ENCODE measurements around the gene ATP6V1C2. TPM values are rescaled to one million over a fixed set of nuclear protein-coding genes. Genes with fewer than 3 reads are reported as not detected.

The ATP6V1C2 gene
- total RNA-seq, 1 donor from 2014 or later = 1.6 TPM

DNA sequence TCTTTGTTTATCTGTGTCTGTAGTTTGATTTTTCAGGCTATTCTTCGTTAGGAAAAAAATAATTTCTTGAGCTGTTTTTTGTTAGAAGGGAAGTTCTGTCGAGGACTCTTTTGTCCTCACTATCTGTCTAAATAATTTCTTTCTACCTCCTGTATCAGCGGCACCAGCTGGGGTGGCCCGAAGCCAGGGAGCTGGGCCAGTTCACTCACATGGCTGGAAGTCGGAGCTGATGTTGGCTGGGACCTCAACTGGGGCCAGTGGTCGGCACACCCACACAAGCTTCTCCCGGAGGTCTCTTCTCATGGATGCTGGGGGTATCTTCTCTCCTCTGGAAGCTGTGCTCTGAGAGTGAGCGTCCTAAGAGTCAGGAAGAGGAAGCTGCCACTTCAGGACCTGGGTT is 99.1 kb downstream of the ATP6V1C2 start:
- intact Hi-C loops (cut with DNase I) = no loop called here
- DNase-seq = peak; percentile 71
- peak; percentile 55 for ATAC-seq (ENCODE audit: poor library complexity)

DNA sequence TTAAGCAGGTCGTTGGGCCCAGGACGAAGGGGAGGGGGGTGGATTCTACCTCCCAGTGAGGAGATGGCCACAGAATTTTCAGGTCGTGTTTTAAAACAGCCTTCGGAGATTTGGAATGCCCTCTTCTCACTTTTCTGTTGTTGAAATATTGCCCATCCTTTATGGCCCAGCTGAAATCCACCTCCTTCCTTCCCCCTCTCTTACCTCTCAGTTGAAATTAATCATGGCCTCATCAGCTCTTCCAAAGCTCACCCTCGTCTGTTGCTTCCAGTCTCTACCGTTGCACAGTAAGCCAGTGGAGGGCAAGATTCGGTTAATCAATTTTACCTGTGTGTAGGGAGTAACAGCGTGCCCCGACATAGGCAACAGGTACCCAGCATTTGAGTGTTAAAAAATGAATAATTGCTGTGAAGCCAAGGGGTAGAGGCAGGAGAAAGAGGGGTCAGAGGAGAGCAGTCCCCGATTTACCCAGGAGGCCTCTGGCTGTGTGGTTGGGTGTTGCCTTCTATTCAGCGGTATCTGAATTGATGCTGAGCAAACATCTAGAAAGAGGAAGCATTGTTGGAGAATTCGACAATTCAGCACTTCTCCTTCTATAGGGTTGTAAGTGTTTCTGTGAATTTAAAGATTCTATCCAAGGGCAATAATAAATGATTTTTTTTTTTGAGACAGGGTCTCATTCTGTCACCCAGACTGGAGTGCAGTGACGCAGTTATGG is 99.7 kb downstream of the ATP6V1C2 start:
- DNase-seq (no peak), ATAC-seq (ENCODE audit: poor library complexity) (peak; percentile 58)
- intact Hi-C loops (cut with DNase I) = no loop called here

DNA sequence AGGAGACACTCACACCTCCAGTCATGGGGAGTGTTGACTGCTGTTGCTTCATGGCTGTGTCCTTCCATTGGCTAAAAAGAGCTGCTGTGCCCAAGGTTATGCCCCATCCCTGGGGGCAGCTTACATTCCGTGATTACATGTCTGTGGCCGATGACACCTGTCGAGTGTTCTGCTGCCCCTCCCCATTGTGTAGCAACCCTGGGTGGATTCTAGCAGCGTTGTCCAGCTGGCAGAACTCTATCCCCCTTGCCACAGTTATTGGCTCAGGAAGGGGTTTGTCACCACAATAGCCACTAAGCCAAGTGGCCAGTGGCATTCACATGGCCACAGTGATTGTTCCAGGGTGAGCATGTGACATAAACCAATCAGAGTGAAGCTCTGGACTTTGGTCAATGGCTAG is 102.8 kb downstream of the ATP6V1C2 start:
- DNase-seq (no peak), ATAC-seq (ENCODE audit: poor library complexity) (no peak)
- intact Hi-C loops (cut with DNase I) = no loop called here

DNA sequence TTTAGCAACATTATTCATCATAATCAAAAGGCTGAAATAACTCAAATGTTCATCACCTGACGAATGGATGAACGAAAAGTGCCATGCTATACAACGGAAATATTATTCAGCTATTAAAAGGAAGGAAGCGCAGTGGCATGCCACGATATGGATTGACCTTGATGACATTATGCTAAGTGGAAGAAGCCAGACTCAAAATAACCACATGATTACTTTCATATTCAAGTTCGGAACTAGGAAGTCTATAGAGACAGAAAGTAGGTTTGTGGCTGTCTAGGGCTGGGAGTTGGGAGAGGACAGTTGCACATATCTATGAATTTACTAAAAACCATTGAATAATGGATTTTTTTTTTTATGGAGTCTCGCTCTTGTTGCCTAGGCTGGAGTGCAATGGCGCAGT is 104.6 kb downstream of the ATP6V1C2 start:
- DNase-seq (no peak), ATAC-seq (ENCODE audit: poor library complexity) (peak; percentile 21)
- intact Hi-C loops (cut with DNase I) = no loop called here

DNA sequence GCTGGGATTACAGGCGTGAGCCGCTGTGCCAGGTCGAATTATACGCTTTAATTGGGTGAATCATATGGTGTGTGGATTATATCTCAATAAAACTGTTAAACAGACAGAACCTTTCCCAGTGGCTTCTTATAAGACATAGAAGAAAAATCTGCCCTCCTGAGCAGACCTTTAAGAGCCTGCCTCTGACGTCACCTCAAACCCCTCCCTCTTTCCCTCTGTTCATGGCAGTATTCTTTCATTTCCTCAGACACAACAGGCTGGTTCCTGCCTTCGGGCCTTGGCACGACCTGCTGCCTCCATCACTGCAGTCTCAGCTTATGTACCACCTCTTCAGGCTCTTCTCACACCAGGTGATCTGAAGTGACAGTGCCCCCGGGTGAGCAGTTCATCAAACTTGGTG is 105.2 kb downstream of the ATP6V1C2 start:
- no peak for DNase-seq
- intact Hi-C loops (cut with DNase I) = no loop called here
- no peak for ATAC-seq (ENCODE audit: poor library complexity)

DNA sequence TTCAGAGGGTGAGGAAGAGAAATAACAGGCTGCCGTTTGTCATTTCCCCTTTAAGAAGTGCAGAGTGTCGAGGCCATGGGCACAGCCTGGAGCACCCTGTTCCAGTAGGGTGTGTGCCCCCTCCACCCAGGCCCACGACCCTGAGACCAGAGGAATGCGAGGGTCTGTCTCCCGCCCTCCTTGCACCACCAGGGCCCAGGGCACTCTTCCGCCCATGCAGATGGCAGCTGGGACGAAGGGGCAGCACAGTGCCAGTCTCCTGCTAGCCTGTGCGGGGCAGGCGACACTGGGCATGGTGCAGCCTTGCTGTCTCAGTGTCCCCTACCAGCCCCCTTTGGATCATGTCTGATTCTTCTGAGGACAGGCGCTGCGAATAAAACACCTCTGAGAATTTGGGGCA is 106.9 kb downstream of the ATP6V1C2 start:
- ATAC-seq (ENCODE audit: poor library complexity) (no peak), DNase-seq (no peak)
- intact Hi-C loops (cut with DNase I) = no loop called here

DNA sequence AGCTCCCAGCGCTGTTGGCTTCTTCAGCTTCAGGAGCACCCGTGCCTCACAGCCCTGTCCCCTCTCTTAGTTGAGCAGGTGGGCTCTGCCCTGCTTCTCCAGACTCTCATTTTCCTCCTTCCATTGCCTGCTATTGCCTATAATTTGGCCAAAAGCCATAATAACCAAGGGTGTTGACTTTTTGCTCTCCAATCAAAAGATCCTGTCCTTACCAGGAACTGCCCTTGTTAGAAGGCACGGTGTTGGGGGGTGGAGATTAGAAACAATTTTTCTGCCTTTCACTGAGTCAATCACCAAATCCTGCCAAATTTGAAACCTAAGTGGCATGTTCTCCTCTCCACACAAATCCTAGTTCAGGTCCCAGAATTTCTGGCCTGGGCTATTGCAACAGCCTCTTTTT is 107.9 kb downstream of the ATP6V1C2 start:
- no peak for DNase-seq
- ATAC-seq (ENCODE audit: poor library complexity) = no peak

DNA sequence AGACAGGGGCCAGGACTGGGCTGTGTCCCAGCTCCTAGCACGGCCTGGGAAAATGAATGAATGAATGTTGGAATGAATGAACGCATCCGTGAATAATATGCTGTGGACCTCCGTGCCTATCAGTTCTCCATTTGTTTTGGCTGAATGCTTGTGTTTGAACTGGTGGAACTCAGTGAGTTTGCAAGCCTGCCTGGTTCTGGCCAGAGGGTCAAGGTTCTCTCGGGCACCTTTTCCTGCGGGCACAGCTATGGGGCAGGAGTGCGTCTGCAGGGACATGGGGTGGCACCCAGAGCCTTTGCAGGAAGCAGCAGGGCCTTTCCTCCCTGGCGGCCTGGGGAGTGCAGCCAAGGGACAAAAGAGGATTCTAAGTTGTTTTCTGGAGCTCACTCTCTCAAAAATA is 108.8 kb downstream of the ATP6V1C2 start:
- no peak for ATAC-seq (ENCODE audit: poor library complexity)
- intact Hi-C loops (cut with DNase I) = no loop called here
- no peak for DNase-seq

More for the DNA sequence above, 107.9 kb downstream of the ATP6V1C2 start:
- intact Hi-C loops (cut with DNase I) = no loop called here

DNA sequence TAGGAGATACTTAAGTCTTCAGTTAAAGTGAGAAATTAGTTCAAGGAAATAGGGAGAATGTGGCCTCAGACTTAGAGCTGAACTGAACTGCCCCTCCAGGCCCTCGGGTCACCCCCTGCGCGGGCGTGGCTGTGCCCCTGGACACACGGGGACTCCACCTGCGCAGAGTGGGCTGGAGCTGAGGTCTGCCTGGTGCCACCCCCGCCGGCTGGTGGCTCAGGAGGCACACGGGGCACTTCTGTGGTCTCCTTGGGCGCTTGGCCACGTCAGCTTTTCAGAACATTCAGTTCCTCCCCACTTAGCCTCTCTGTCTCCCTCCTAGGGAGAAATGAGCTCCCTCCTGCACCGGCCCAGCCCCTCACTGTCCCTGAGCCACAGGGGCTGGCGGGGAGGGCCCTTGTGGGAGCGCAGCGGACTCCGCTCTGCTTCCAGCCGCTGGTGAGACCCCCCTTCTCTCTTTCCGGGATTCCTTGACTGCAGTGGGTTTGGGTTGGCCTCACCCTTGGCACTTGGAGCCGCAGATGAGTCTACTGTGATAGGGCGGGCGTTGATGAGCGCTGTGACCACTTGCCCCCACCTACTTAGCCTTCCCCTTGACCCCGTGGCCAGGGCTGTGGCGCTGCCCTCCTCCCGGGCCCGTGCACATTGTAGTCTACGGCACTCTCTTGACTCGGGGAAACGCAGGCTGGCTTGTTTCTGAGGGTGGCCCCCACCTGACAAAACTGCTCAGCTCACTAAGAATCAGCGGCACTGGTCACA is 109.4 kb downstream of the ATP6V1C2 start:
- no peak for ATAC-seq (ENCODE audit: poor library complexity)
- DNase-seq = no peak
- intact Hi-C loops (cut with DNase I) = no loop called here

DNA sequence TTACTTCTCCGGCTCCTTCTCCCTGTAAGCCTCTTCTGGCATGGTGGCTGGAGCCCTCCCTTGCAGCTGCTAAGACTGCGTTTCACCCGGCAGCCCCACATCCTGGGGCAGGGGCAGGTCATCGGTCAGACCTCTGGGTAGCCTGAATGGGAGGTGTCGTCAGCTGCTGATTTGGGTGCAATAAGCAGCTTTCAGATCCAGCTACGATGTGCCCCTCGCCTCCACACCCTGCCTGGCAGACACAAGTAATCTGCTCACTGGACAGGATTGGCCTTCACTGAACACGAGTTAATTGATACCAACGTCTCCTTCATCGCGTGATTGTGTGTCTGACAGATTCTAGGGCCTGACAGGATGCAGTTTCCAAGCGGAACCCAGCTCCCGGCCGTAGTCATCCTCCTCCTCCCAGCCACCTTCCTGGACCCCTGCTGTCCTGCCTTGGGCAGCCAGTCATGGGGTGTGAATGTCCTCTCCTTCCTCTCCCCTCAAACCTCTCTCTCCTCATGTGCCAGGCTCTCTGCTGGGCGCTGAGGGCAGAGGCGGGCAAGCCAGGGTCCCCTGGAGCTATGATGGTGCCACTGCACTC is 110.1 kb downstream of the ATP6V1C2 start:
- ATAC-seq (ENCODE audit: poor library complexity) (no peak), DNase-seq (no peak)
- intact Hi-C loops (cut with DNase I) = no loop called here

DNA sequence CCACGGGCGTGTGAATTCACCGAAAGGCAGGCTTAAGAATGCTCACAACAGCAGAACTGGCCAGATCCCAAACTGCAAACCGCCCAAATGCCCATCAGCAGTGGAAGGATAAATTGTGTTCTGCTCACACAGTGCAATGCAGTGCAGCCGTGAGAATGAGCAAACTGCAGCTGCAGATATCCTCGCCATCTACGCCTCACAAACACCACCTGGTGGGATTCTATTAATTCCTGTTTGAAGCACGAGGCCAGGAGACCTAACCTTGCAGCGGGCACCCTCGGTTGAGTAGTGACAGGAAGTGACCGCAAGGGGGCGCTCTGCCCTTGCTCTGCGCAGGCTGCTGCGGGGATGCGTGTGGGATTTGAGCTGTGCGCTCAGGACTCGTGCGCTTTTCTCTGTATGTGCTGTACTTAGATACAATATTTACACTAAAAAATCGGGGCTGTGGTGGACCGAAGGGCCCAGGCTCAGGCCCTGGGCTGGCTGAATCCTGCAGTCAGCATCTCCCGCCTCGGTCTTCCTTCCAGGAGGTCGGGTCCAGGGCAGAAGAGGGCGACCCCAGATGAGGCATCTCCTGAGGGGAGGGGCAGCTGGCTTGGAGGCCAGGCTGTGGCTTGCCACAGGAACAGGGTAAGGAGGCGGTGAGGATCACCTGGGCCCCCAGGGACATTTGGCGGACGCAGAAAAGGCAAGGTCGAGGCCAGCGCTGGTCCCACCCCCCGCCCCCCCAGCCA is 110.9 kb downstream of the ATP6V1C2 start:
- peak; percentile 89 for ATAC-seq (ENCODE audit: poor library complexity)
- intact Hi-C loops (cut with DNase I) = loop anchor here (2.0 kb wide), 1 partner anchor 292 kb away; no protein-coding TSS in a partner anchor

DNA sequence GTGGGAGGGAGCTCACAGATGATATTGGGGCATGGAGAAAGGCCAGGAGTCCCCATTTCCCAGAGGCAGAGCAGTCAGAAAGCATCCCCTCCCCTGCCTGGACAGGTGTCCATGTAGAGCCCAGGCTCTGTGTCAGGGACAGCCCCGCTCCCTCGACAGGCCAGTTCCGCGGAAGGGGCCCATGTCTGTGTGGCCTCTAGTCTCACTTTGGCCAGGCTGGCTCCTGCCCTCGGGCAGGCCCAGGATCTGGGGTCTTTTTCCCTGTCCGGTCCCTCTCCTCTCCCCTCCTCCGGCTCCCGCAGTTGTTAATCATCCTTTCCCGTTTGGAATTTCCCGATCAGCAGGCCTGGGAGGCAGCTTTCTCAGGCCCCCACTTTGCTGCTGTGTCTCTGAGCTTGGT is 111.6 kb downstream of the ATP6V1C2 start:
- no peak for ATAC-seq (ENCODE audit: poor library complexity)
- intact Hi-C loops (cut with DNase I) = loop anchor here (2.0 kb wide), 1 partner anchor 292 kb away; no protein-coding TSS in a partner anchor
- no peak for DNase-seq

More for the DNA sequence above, 110.9 kb downstream of the ATP6V1C2 start:
- peak; percentile 87 for DNase-seq

DNA sequence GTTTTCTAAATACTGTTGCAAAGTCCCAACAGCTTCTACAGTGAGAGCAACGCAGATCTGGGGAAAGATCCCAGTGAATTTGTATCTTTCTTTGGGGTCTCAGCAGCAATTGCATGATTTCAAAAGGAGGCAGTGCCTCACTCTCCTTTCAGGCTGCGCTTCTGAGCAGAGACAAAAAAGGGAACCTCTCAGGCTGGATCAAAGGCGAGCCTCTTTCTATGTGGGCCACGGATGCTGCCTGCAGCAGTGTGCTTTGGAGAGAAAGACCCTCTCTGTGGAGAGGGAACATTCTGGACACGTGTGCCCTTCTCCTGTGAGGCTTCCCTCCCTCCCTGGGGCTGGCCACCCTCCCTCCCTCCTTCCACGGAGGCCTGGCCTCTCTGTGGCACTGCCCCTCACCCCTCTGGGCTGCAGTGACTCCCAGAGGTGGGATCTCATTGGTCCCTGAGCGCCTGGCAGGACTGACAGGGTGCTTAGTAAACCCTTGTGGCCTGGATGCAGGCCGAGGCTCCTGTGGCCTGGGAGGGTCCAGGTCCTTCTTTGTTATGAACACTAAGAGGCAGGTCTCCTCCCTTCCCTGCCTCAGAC is 112.7 kb downstream of the ATP6V1C2 start:
- ATAC-seq (ENCODE audit: poor library complexity) (no peak), DNase-seq (no peak)
- intact Hi-C loops (cut with DNase I) = no loop called here

Other genes with a start within 250 kb of the ATP6V1C2 start
- 17.9 TPM for gene NOL10, start 31.7 kb upstream of the ATP6V1C2 start, total RNA-seq
- 111 TPM for gene PDIA6, start 91.2 kb downstream of the ATP6V1C2 start, total RNA-seq
- gene KCNF1, start 190.3 kb downstream of the ATP6V1C2 start, total RNA-seq = not detected